Mucosa of rectum (tissue), 2 donors: ENCODE results near the gene SBSN.

ENCODE experiments used
- H3K27ac ChIP-seq, 2 donors: one replicate each; pipeline ENCODE4 v1.7.0; 2013; ENCODE audit warnings: inconsistent platforms in 2 of 2, low read depth in 2 of 2, low read length in 2 of 2
- H3K27me3 ChIP-seq, 2 donors: one replicate each; pipeline ENCODE4 v1.7.0; 2013; ENCODE audit warnings: low read length in 2 of 2; ENCODE audit not compliant: control insufficient read depth in 2 of 2, insufficient read depth in 2 of 2
- H3K36me3 ChIP-seq, 2 donors: one replicate each; pipeline ENCODE4 v1.7.0; 2013; ENCODE audit warnings: low read length in 2 of 2; ENCODE audit not compliant: control insufficient read depth in 2 of 2, insufficient read depth in 2 of 2
- H3K4me1 ChIP-seq, 2 donors: one replicate each; pipeline ENCODE4 v1.7.0; 2013; ENCODE audit warnings: low read length in 2 of 2, mild to moderate bottlenecking in 1 of 2; ENCODE audit not compliant: control insufficient read depth in 2 of 2, insufficient read depth in 2 of 2
- H3K4me3 ChIP-seq, 2 donors: one replicate each; pipeline ENCODE4 v1.7.0; 2013; ENCODE audit warnings: low read length in 2 of 2
- H3K9ac ChIP-seq, 2 donors: one replicate each; pipeline ENCODE4 v1.7.0; 2013; ENCODE audit warnings: low read length in 2 of 2, low read depth in 1 of 2, mild to moderate bottlenecking in 1 of 2
- H3K9me3 ChIP-seq, 2 donors: one replicate each; pipeline ENCODE4 v1.7.0; 2013; ENCODE audit warnings: low read length in 2 of 2; ENCODE audit not compliant: control insufficient read depth in 2 of 2
- donor health status: healthy.
- donor health status: Normal muscosa, but diverticular disease.

SBSN gene

GRCh38 chr19:35554076-35554475 is 26.0 kb upstream of the SBSN start:
- Histone ChIP-seq H3K4me1 (no peaks in the 10 kb centered on the region), H3K4me3 (no peak overlapping the region), H3K27ac (no peak overlapping the region), H3K36me3 (no peaks in the 10 kb centered on the region), H3K9ac (no peak overlapping the region), H3K9me3 (no peaks in the 10 kb centered on the region), H3K27me3 (peaks cover 0 to 5% of the 10 kb centered on the region in 2 donors)

- peaks cover 0 to 2% of the 10 kb centered on the region in 2 donors for H3K27me3 ChIP-seq
- H3K9me3 ChIP-seq: no peaks in the 10 kb centered on the region
- no peaks in the 10 kb centered on the region for H3K4me1 ChIP-seq
- H3K9ac ChIP-seq: no peak overlapping the region
- no peak overlapping the region for H3K4me3 ChIP-seq
- H3K27ac ChIP-seq: no peak overlapping the region
- H3K36me3 ChIP-seq: no peaks in the 10 kb centered on the region
Measured at GRCh38 chr19:35553385-35554000, 25.4 kb upstream of the SBSN start.

GRCh38 chr19:35552534-35553384 is 24.6 kb upstream of the SBSN start:
- no peaks in the 10 kb centered on the region for H3K9me3 ChIP-seq
- no peak overlapping the region for H3K4me3 ChIP-seq
- H3K4me1 ChIP-seq: no peaks in the 10 kb centered on the region
- no peak overlapping the region for H3K9ac ChIP-seq
- no peak overlapping the region for H3K27ac ChIP-seq
- H3K27me3 ChIP-seq: peaks cover 0 to 2% of the 10 kb centered on the region in 2 donors
- no peaks in the 10 kb centered on the region for H3K36me3 ChIP-seq

- H3K36me3 ChIP-seq: peaks cover 0 to 4% of the 10 kb centered on the region in 2 donors
- peaks cover 0 to 2% of the 10 kb centered on the region in 2 donors for H3K27me3 ChIP-seq
- no peak overlapping the region for H3K9ac ChIP-seq
- H3K4me1 ChIP-seq: peaks cover 5 to 6% of the 10 kb centered on the region in 2 donors
- no peaks in the 10 kb centered on the region for H3K9me3 ChIP-seq
- H3K4me3 ChIP-seq: no peak overlapping the region
- H3K27ac ChIP-seq: no peak overlapping the region
Measured at GRCh38 chr19:35551091-35551810, 23.1 kb upstream of the SBSN start.

GRCh38 chr19:35549879-35550523 is 21.9 kb upstream of the SBSN start:
- Histone ChIP-seq H3K9me3 (no peaks in the 10 kb centered on the region), H3K4me3 (no peak overlapping the region), H3K36me3 (peaks cover 0 to 4% of the 10 kb centered on the region in 2 donors), H3K9ac (no peak overlapping the region), H3K4me1 (peaks cover 8 to 9% of the 10 kb centered on the region in 2 donors), H3K27me3 (peaks cover 0 to 2% of the 10 kb centered on the region in 2 donors), H3K27ac (no peak overlapping the region)

- no peaks in the 10 kb centered on the region for H3K9me3 ChIP-seq
- H3K27ac ChIP-seq: no peak overlapping the region
- H3K4me3 ChIP-seq: no peak overlapping the region
- peaks cover 8 to 16% of the 10 kb centered on the region in 2 donors for H3K4me1 ChIP-seq
- H3K9ac ChIP-seq: no peak overlapping the region
- peaks cover 0 to 4% of the 10 kb centered on the region in 2 donors for H3K36me3 ChIP-seq
- no peaks in the 10 kb centered on the region for H3K27me3 ChIP-seq
Measured at GRCh38 chr19:35549174-35549788, 21.2 kb upstream of the SBSN start.

GRCh38 chr19:35546532-35546931 is 18.4 kb upstream of the SBSN start:
- Histone ChIP-seq H3K27ac (no peak overlapping the region), H3K36me3 (peaks cover 0 to 4% of the 10 kb centered on the region in 2 donors), H3K27me3 (no peaks in the 10 kb centered on the region), H3K9me3 (no peaks in the 10 kb centered on the region), H3K9ac (peak overlapping the region; percentile 41 to 86), H3K4me3 (peak overlapping the region; percentile 85 to 90), H3K4me1 (peaks cover 8 to 16% of the 10 kb centered on the region in 2 donors)

GRCh38 chr19:35545855-35546381 is 17.8 kb upstream of the SBSN start:
- peaks cover 8 to 16% of the 10 kb centered on the region in 2 donors for H3K4me1 ChIP-seq
- H3K9ac ChIP-seq: peak overlapping the region; percentile 86 to 88
- no peaks in the 10 kb centered on the region for H3K9me3 ChIP-seq
- H3K36me3 ChIP-seq: peaks cover 0 to 4% of the 10 kb centered on the region in 2 donors
- H3K27me3 ChIP-seq: no peaks in the 10 kb centered on the region
- H3K4me3 ChIP-seq: peak overlapping the region; percentile 85 to 90
- peak overlapping the region in 1 of 2 donors; percentile 71 for H3K27ac ChIP-seq
